Measurements from ENCODE around the gene SAMHD1.

- TF ChIP-seq CTCF (IDR thresholded peaks at IDR 0.05): no peak
- no peak for TF ChIP-seq POLR2AphosphoS5 (IDR thresholded peaks at IDR 0.05)
- no peak for TF ChIP-seq POLR2A (IDR thresholded peaks at IDR 0.05)
- no peak for TF ChIP-seq EP300 (IDR thresholded peaks at IDR 0.05)
Observed at GRCh38 chr20:36881888-36882287, 69.6 kb downstream of the SAMHD1 start.
